CD1c-positive myeloid dendritic cell (primary cell): ENCODE measurements around the gene PCDHB3.
"Not testable (repeated sequence)": the region's sequence is repeated elsewhere in the genome, so short reads cannot be mapped to it uniquely, and the experiment has no call there.

Experiments used
- DNase-seq: peaks from one replicate; pipeline ENCODE4 v3.0.0-alpha.2; 2016; ENCODE audit errors: extremely low spot score

The PCDHB3 gene

GRCh38 chr5:141100243-141100805, at the start of gene PCDHB3:
TSS of gene PCDHB3 (plus strand) at chr5:141100473. CDS start at chr5:141100650, 177 bp downstream.
- no peak for DNase-seq

- no peak for DNase-seq
Observed at GRCh38 chr5:141050622-141051520, 49.4 kb upstream of the PCDHB3 start, which contains the start of gene PCDHB1. TSS of gene PCDHB1 (plus strand) at chr5:141051374. CDS start at chr5:141051471, 97 bp downstream.

- no peak for DNase-seq
Observed at GRCh38 chr5:141051521-141051866, 48.8 kb upstream of the PCDHB3 start.

- no peak for DNase-seq
Observed at GRCh38 chr5:141077826-141078225, 22.4 kb upstream of the PCDHB3 start.

GRCh38 chr5:141082228-141082627, 18.0 kb upstream of the PCDHB3 start:
- DNase-seq = no peak

- DNase-seq = no peak
Observed at GRCh38 chr5:141084487-141084989, 15.7 kb upstream of the PCDHB3 start.

- no peak for DNase-seq
Observed at GRCh38 chr5:141094481-141095262, 5.6 kb upstream of the PCDHB3 start, which contains the start of gene PCDHB2. TSS of gene PCDHB2 (plus strand) at chr5:141094615. CDS start at chr5:141094791, 176 bp downstream.

GRCh38 chr5:141095263-141095641, 5.0 kb upstream of the PCDHB3 start:
- no peak for DNase-seq

GRCh38 chr5:141096181-141096580, 4.1 kb upstream of the PCDHB3 start:
- not testable (repeated sequence) for DNase-seq

- DNase-seq = not testable (repeated sequence)
Observed at GRCh38 chr5:141096586-141096985, 3.7 kb upstream of the PCDHB3 start.

GRCh38 chr5:141101059-141101458, 786 bp downstream of the PCDHB3 start:
- DNase-seq = no peak

- DNase-seq = not testable (repeated sequence)
Observed at GRCh38 chr5:141102070-141102469, 1.8 kb downstream of the PCDHB3 start.

GRCh38 chr5:141102471-141102870, 2.2 kb downstream of the PCDHB3 start:
- not testable (repeated sequence) for DNase-seq

GRCh38 chr5:141105350-141105749, 5.1 kb downstream of the PCDHB3 start:
- DNase-seq = no peak

- no peak for DNase-seq
Observed at GRCh38 chr5:141119250-141119649, 19.0 kb downstream of the PCDHB3 start.

GRCh38 chr5:141121563-141121962, 21.3 kb downstream of the PCDHB3 start, which contains the start of gene PCDHB4:
TSS of gene PCDHB4 (plus strand) at chr5:141121818. CDS start at chr5:141121999, 181 bp downstream.
- no peak for DNase-seq

GRCh38 chr5:141121985-141122384, 21.7 kb downstream of the PCDHB3 start:
- DNase-seq = no peak

- DNase-seq = not testable (repeated sequence)
Observed at GRCh38 chr5:141123396-141124135, 23.3 kb downstream of the PCDHB3 start.

GRCh38 chr5:141127305-141127704, 27.0 kb downstream of the PCDHB3 start:
- DNase-seq = no peak

- no peak for DNase-seq
Observed at GRCh38 chr5:141135030-141135717, 34.9 kb downstream of the PCDHB3 start, which contains the start of gene PCDHB5. TSS of gene PCDHB5 (plus strand) at chr5:141135206. CDS start at chr5:141135435, 229 bp downstream.
